HepG2 (cell line): Measurements from ENCODE around the gene SLC8A2. TPM values are rescaled to one million over a fixed set of nuclear protein-coding genes. Genes with fewer than 3 reads are reported as not detected.

ENCODE experiments used
- AKAP8 ChIP-seq: sonication (generic); formaldehyde crosslinking; IDR thresholded peaks from 2 replicates; pipeline ENCODE4 v1.5.1; 2020; ENCODE audit warnings: mild to moderate bottlenecking, missing genetic modification reagents
- ARID5B ChIP-seq: IDR thresholded peaks from 2 replicates; pipeline ENCODE4 v1.4.0; 2020; ENCODE audit warnings: mild to moderate bottlenecking, missing genetic modification reagents
- CSRNP2 ChIP-seq: sonication (generic); formaldehyde crosslinking; conservative IDR thresholded peaks from 2 replicates; pipeline ENCODE4 v1.8.0; 2022; ENCODE audit warnings: low read depth, missing genetic modification reagents
- GZF1 ChIP-seq: sonication (generic); formaldehyde crosslinking; IDR thresholded peaks from 2 replicates; pipeline ENCODE4 v1.5.1; 2020; ENCODE audit warnings: mild to moderate bottlenecking, missing genetic modification reagents
- KLF11 ChIP-seq: IDR thresholded peaks from 2 replicates; pipeline ENCODE4 v1.6.1; 2016; ENCODE audit warnings: missing compliant biosample characterization
- MXD3 ChIP-seq: IDR thresholded peaks from 2 replicates; pipeline ENCODE4 v1.6.1; 2016; ENCODE audit warnings: mild to moderate bottlenecking, missing biosample characterization, missing genetic modification reagents
- NFKB2 ChIP-seq: sonication (generic); formaldehyde crosslinking; IDR thresholded peaks from 2 replicates; pipeline ENCODE4 v1.4.0; 2020; ENCODE audit warnings: missing genetic modification reagents, borderline replicate concordance
- NFRKB ChIP-seq: fragments of 450-650 bp; IDR thresholded peaks from 2 replicates; pipeline ENCODE4 v1.6.1; 2017
- PRMT3 ChIP-seq: sonication (generic); formaldehyde crosslinking; IDR thresholded peaks from 2 replicates; pipeline ENCODE4 v1.8.1; 2022; ENCODE audit warnings: low read depth, mild to moderate bottlenecking, moderate library complexity, missing genetic modification reagents, borderline replicate concordance
- RARA ChIP-seq: IDR thresholded peaks from 2 replicates; pipeline ENCODE4 v1.6.1; 2016; ENCODE audit warnings: missing genetic modification reagents, missing compliant biosample characterization
- SRY ChIP-seq: sonication (generic); formaldehyde crosslinking; IDR thresholded peaks from 2 replicates; pipeline ENCODE4 v1.8.0; 2022; ENCODE audit warnings: mild to moderate bottlenecking, missing genetic modification reagents
- SUZ12 ChIP-seq: fragments of 150-350 bp; IDR thresholded peaks from 2 replicates; pipeline ENCODE4 v1.6.1; 2014; ENCODE audit warnings: low read depth, low read length
- USF2 ChIP-seq, 2 experiments: sonication (generic) in 1 of 2; formaldehyde crosslinking in 1 of 2; IDR thresholded peaks; 2 replicates each; pipeline versions ENCODE4 v1.5.1 to v1.6.1; 2011 to 2020; ENCODE audit warnings: borderline replicate concordance in 1 of 2, low read depth in 1 of 2, low read length in 1 of 2, mild to moderate bottlenecking in 1 of 2, missing genetic modification reagents in 1 of 2, moderate library complexity in 1 of 2
- ZMAT5 ChIP-seq: sonication (generic); formaldehyde crosslinking; IDR thresholded peaks from 2 replicates; pipeline ENCODE4 v1.5.0; 2020; ENCODE audit warnings: mild to moderate bottlenecking, low read depth, missing genetic modification reagents, borderline replicate concordance
- ZNF382 ChIP-seq: sonication (generic); formaldehyde crosslinking; IDR thresholded peaks from 2 replicates; pipeline ENCODE4 v1.5.0; 2020; ENCODE audit warnings: missing genetic modification reagents, mild to moderate bottlenecking, borderline replicate concordance
- ZNF552 ChIP-seq: sonication (generic); formaldehyde crosslinking; IDR thresholded peaks from 2 replicates; pipeline ENCODE4 v1.9.0; 2022; ENCODE audit warnings: missing genetic modification reagents, mild to moderate bottlenecking, borderline replicate concordance
- ZNF580 ChIP-seq: IDR thresholded peaks from 2 replicates; pipeline ENCODE4 v1.6.1; 2016; ENCODE audit warnings: low read depth, borderline replicate concordance
- ZNF746 ChIP-seq: sonication (generic); formaldehyde crosslinking; IDR thresholded peaks from 2 replicates; pipeline ENCODE4 v1.8.0; 2022; ENCODE audit warnings: mild to moderate bottlenecking, missing genetic modification reagents
- ZNF839 ChIP-seq: sonication (generic); formaldehyde crosslinking; IDR thresholded peaks from 2 replicates; pipeline ENCODE4 v1.4.0; 2020; ENCODE audit warnings: missing genetic modification reagents, mild to moderate bottlenecking, borderline replicate concordance
- ZSCAN30 ChIP-seq: sonication (generic); formaldehyde crosslinking; IDR thresholded peaks from 2 replicates; pipeline ENCODE4 v1.5.0; 2020; ENCODE audit warnings: mild to moderate bottlenecking, missing genetic modification reagents
- polyA plus RNA-seq, 8 experiments: library from polyadenylated mRNA; depleted of rRNA in 3 of 8; stranded (reverse) in 7 of 8; unstranded in 1 of 8; fragments of >200 nt; fragmentation: Illumina TruSeq in 4 of 8; extraction: Trizol in 4 of 8; gene quantifications; 2 replicates each; pipeline versions ENCODE4 v1.2.1 to v1.2.3, GENCODE V29; 2011 to 2016; ENCODE audit warnings: low read depth in 4 of 8, missing spikeins in 1 of 8, mixed read lengths in 1 of 8; ENCODE audit not compliant: insufficient read depth in 1 of 8
- total RNA-seq, 5 experiments: library from RNA; depleted of rRNA; stranded (reverse); fragments of >200 nt; fragmentation: Illumina TruSeq; extraction: Trizol; gene quantifications; 2 replicates each; pipeline ENCODE4 v1.2.3, GENCODE V29; 2016; ENCODE audit warnings: low read depth in 1 of 5

The SLC8A2 gene
- total and polyA plus RNA-seq, 2 of the 13 experiments (the other 11 are each of a cell fraction or from before 2014, with no cell fraction given), result 0.02 TPM; not detected in 1

- TF ChIP-seq ARID5B (CRISPR knock-in tag), result 0 out of 2 replicates have a peak, but pooled peaks have one; percentile 22
- TF ChIP-seq AKAP8 (CRISPR knock-in tag), result no peak
- no peak for TF ChIP-seq CSRNP2 (CRISPR knock-in tag)
- no peak for TF ChIP-seq GZF1 (CRISPR knock-in tag)
- TF ChIP-seq RARA (CRISPR knock-in tag), result 0 out of 2 replicates have a peak, but pooled peaks have one; percentile 41
- peak; percentile 70; the same call in 1 of the 2 replicates for TF ChIP-seq MXD3 (CRISPR knock-in tag)
- TF ChIP-seq SRY, result no peak
- TF ChIP-seq KLF11 (CRISPR knock-in tag), result no peak
- no peak for TF ChIP-seq ZNF746 (CRISPR knock-in tag)
- peak; percentile 75; the same call in 1 of the 2 replicates for TF ChIP-seq NFKB2 (CRISPR knock-in tag)
- no peak for TF ChIP-seq SUZ12
- TF ChIP-seq PRMT3 (CRISPR knock-in tag), result no peak
- no peak for TF ChIP-seq ZSCAN30 (CRISPR knock-in tag)
- 0 out of 2 replicates have a peak, but pooled peaks have one; percentile 32 for TF ChIP-seq ZNF580 (CRISPR knock-in tag)
- TF ChIP-seq USF2 (IDR thresholded peaks at IDR 0.05; ENCODE audit: low read depth, low read length), result no peak
- no peak for TF ChIP-seq USF2 (CRISPR knock-in tag; IDR thresholded peaks at IDR 0.05; ENCODE audit: borderline replicate concordance)
- no peak for TF ChIP-seq NFRKB
- TF ChIP-seq ZNF382 (CRISPR knock-in tag), result no peak
- no peak for TF ChIP-seq ZMAT5
- no peak for TF ChIP-seq ZNF839 (CRISPR knock-in tag)
- no peak for TF ChIP-seq ZNF552 (CRISPR knock-in tag)
Measured at GRCh38 chr19:47444388-47444821, 27.3 kb downstream of the SLC8A2 start (continued).
